GM19467 (cell line): Measurements from ENCODE around the gene ZNF77.
"Not testable (repeated sequence)": the region's sequence is repeated elsewhere in the genome, so short reads cannot be mapped to it uniquely, and the experiment has no call there.

Experiments used
- ATAC-seq: cut with Tn5 transposase; IDR thresholded peaks from one replicate; pipeline ENCODE4 v1.9.1; 2021; ENCODE audit warnings: mild to moderate bottlenecking, moderate library complexity; ENCODE audit not compliant: unreplicated experiment

The ZNF77 gene

GRCh38 chr19:2973229-2973628 lies 28.5 kb upstream of the ZNF77 start:
- ATAC-seq, result no peak

- ATAC-seq, result no peak
These were observed 25.5 kb upstream of the ZNF77 start for GRCh38 chr19:2970201-2970835.

GRCh38 chr19:2969104-2969504 lies 24.3 kb upstream of the ZNF77 start:
- no peak for ATAC-seq

GRCh38 chr19:2967972-2968371 lies 23.2 kb upstream of the ZNF77 start:
- no peak for ATAC-seq

GRCh38 chr19:2964874-2965273 lies 20.1 kb upstream of the ZNF77 start:
- ATAC-seq, result no peak

GRCh38 chr19:2963631-2964030 lies 18.9 kb upstream of the ZNF77 start:
- ATAC-seq, result not testable (repeated sequence)

- no peak for ATAC-seq
These were observed 18.4 kb upstream of the ZNF77 start for GRCh38 chr19:2963122-2963521.

GRCh38 chr19:2962018-2962670 lies 17.4 kb upstream of the ZNF77 start:
- ATAC-seq, result no peak

GRCh38 chr19:2960120-2960519 lies 15.3 kb upstream of the ZNF77 start:
- no peak for ATAC-seq

- no peak for ATAC-seq
These were observed 12.4 kb upstream of the ZNF77 start for GRCh38 chr19:2957160-2957559.

- ATAC-seq, result no peak
These were observed 8.2 kb upstream of the ZNF77 start for GRCh38 chr19:2952953-2953481.

GRCh38 chr19:2950286-2951124 lies 5.7 kb upstream of the ZNF77 start:
- peak; percentile 92 for ATAC-seq

- ATAC-seq, result peak; percentile 7
These were observed 5.1 kb upstream of the ZNF77 start for GRCh38 chr19:2949939-2950285.

- no peak for ATAC-seq
These were observed 909 bp upstream of the ZNF77 start for GRCh38 chr19:2945575-2946184.

- ATAC-seq, result no peak
These were observed 382 bp downstream of the ZNF77 start for GRCh38 chr19:2944403-2944774.

- ATAC-seq, result no peak
These were observed 1.7 kb downstream of the ZNF77 start for GRCh38 chr19:2942928-2943640.

- not testable (repeated sequence) for ATAC-seq
These were observed 8.9 kb downstream of the ZNF77 start for GRCh38 chr19:2935863-2936262.

GRCh38 chr19:2933490-2933910 lies 11.3 kb downstream of the ZNF77 start:
- no peak for ATAC-seq

GRCh38 chr19:2927032-2927430 lies 17.7 kb downstream of the ZNF77 start:
- no peak for ATAC-seq

GRCh38 chr19:2926341-2927031 lies 18.3 kb downstream of the ZNF77 start:
- ATAC-seq, result no peak
